T-helper 9 cell (primary cell): ENCODE measurements around the gene PHKB.
"Not testable (repeated sequence)": the region's sequence is repeated elsewhere in the genome, so short reads cannot be mapped to it uniquely, and the experiment has no call there.

ENCODE experiments used
- DNase-seq: peaks from one replicate; pipeline ENCODE4 v3.0.0-alpha.2; 2020
- total RNA-seq, 2 donors: gene quantifications; one replicate each; lab custom pipeline; 2026; lab: John Stamatoyannopoulos, UW

The PHKB gene
- 38.4 to 44.3 reads per million in 2 donors for total RNA-seq

DNA sequence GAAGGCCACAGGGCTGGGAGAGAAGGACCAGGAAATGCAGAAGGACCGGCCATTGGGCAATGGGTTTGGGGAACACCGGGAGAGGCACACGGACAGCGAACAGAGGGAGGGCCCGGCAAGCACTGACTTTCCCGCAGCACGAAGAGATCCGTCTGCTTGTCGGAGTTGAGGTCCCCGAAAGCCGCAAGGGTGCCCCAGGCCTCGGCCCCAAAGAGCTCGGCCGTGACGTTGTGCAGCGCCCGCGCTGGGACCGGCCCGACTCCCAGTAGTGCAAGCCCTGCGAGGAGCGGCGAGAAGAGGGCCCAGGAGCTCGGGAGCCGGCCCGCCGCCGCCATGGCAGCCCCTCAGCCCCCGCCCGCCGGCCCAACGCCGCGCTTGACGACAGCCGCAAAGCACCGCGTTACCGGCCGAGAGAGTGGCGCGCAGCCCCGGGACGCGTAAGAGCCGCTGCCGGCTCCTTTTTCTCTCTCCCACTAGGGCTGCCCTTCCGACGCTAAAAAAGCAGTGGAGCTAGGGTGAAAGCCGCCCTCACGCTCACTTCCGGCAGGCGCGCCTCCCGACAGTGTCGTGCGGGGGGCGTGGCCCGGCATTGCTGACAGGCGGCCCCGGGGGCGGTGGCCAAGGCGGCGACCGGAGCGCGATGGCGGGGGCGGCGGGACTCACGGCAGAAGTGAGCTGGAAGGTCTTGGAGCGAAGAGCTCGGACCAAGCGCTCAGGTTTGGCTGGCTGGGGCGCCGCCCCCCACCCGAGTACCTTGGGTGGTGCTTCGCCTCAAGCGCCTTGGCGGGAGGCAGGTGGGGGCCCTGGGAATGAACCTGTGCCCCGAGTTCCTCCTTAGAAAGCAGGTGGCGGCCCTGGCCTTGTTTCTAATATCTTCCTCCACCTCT lies at the start of gene PHKB, which contains the start of gene ITFG1:
Gene PHKB, plus strand, starts transcription at position 621 of the 887 bp plus-strand sequence. Its CDS starts 20 bp downstream, at position 641.
Gene ITFG1, minus strand, starts transcription at position 353 of the 887 bp plus-strand sequence. Its CDS starts 18 bp downstream, at position 335.
- peak; percentile 95 for DNase-seq

DNA sequence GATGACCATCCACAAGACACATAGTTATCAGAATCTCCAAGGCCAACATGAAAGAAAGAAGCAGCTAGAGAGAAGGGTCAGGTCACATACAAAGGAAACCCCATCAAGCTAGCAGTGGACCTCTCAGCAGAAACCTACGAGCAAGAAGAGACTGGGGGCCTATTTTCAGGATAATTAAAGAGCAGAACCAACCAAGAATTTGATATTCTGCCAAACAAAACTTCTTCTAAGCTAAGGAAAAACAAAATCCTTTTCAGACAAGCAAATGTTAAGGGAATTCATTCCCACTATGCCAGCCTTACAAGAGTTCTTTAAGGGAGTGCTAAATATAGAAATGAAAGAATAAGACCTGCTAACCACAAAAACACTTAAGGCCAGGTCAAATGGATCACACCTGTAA lies 48.1 kb upstream of the PHKB start:
- DNase-seq: no peak

DNA sequence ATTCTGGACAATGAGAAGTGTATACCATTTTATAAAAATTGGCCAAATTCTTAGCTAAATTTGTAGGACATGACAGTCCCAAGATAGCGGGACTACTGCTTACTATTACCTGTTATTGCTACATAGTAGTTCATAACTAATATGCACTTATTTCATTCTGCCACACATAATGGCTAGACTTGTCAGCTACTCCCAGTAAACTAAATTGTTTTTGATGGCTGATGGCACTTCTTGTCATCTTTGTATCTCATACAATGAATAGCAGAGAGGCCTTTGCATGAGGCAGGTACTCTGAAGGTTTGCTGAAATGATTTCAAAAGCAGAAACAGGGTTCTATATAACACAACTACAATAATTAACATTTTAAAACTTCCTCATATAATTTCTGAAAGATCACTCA lies 44.3 kb upstream of the PHKB start:
- no peak for DNase-seq

DNA sequence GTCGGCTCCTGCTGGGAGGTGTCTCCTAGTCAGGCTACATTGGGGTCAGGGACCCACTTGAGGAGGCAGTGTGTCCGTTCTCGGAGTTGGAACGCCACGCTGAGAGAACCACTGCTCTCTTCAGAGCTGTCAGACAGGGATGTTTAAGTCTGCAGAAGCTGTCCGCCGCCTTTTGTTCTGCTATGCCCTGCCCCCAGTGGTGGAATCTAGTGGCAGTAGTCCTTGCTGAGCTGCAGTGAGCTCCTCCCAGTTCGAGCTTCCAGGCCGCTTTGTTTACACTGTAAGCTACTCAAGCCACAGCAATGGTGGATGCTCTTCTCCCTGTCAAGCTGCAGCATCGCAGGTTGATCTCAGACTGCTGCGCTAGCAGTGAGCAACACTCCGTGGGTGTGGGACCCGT lies 36.3 kb upstream of the PHKB start:
- no peak for DNase-seq

DNA sequence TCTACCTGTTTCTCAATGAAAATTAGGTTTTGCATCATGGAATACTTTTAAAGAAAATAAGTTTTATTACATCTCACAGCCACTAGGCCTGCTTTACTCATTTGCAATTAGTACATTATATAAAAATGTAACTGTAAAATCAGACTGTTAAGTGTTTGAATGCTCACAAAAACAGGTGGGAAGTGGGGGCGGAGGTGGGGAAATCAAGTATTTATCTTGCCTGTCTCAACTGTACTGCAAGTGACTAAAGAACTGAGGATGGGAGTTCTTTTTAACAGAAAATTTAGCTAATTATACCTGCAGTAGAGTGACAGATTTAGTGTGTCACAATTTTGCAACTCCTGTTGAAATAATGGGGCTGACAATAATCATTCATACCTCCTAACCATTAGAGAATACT lies 34.3 kb upstream of the PHKB start:
- no peak for DNase-seq

DNA sequence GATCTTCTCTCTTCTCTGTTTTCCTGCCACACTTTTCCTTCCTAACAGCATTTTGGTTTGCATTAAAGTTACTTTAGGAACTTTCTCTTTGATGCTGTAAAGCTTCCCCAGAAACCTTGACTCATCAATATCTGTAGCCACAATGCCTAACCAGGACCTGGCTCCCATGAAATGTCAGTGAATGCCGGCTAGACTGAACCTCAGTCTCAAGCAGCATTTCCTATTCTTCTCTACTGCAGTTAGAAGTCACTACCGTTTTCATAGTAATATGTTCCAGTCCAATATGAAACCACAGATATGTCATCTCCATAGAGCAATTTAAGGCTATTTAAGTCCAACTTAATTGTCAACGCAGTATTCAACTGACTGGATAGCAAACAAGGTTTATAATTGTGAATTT lies 29.2 kb upstream of the PHKB start:
- no peak for DNase-seq

DNA sequence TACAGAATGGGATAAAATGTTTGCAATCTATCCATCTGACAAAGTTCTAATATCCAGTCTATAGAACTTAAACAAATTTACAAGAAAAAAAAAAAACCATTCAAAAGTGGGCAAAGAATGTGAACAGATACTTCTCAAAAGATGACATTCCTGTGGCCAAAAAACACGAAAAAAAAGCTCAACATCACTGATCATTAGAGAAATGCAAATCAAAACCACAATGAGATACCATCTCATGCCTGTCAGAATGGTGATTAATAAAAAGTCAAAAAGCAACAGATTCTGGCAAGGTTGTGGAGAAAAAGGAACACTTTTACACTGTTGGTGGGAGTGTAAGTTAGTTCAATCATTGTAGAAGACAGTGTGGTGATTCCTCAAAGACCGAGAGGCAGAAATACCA lies 26.9 kb upstream of the PHKB start:
- not testable (repeated sequence) for DNase-seq

DNA sequence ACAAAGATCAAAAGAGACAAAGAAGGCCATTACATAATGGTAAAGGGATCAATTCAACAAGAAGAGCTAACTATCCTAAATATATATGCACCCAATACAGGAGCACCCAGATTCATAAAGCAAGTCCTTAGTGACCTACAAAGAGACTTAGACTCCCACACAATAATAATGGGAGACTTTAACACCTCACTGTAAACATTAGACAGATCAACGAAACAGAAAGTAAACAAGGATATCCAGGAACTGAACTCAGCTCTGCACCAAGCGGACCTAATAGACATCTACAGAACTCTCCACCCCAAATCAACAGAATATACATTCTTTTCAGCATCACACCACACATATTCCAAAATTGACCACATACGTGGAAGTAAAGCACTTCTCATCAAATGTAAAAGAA lies 21.1 kb upstream of the PHKB start:
- DNase-seq: not testable (repeated sequence)

DNA sequence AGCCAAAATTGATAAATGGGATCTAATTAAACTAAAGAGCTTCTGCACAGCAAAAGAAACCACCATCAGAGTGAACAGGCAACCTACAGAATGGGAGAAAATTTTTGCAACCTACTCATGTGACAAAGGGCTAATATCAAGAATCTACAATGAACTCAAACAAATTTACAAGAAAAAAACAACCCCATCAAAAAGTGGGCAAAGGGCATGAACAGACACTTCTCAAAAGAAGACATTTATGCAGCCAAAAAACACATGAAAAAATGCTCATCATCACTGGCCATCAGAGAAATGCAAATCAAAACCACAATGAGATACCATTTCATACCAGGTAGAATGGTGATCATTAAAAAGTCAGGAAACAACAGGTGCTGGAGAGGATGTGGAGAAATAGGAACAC lies 18.2 kb upstream of the PHKB start:
- DNase-seq: not testable (repeated sequence)

DNA sequence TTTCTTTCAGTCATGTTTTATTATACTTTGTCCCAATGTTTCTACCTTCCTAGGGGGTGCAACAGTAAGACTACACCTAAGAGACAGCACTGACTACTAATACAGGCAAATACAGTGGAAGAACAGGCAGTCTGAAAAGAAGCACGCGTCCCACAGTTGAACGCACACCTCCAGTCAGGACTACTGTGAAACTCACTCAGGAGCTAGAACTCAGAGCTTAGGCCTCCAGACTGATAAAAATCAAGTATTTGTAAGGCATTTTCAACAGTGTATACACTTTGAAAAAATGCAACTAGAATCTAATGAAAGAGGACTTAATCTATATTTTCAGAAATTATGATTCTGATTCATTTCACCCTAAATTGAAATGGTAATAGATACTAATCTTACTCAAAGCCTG lies 14.7 kb upstream of the PHKB start:
- DNase-seq: no peak

DNA sequence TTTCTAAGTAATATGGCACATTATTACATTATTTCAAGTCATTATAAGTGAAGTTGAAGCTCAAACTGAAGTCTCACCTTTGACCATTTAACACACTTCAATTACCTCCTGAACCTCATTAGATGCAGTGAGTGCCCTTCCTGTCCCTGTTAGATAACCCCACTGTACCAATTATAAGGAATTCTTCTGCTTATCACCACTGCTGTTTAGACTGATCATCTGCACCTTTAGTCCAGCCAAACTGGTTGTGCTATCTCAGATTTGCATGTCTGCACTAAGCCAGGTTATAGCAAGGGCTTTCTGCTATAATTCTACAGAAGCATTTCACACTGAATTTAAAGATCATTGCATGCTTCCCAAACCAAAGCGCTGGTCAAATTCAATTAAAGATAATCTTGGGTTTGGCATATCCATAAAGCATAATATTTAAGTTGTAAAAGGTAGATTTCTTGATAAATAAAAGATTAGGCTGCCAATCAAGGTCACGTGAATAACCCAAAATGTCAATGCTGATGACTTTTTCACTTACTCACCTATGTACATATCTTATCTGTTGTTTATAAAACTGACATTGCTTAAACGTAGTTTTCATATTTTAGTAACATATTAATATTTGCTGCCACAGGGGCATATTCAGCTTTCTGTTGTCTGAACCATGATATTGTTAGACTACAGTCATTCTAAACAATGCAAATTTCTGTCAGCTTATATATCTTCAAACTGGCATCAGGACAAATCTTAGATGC lies 12.1 kb upstream of the PHKB start:
- DNase-seq: no peak

DNA sequence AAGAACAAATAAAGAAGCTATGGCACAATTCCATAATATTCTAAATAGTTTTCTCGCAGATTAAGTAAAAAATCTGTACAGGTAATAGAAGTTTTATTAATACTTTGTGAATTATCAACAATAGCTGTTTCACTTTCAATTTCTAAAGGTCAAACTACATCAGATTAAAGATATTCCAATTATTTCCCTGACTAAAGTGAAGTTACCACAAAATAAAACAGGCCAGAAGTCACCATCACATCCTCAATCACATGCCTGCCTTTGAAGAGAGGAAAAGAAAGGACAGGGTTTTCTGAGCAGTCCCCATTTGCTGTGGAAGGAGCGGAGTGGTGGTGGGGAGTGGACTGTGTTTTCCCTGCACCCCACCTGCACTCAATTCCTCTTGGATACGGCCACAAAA lies 11.3 kb upstream of the PHKB start:
- no peak for DNase-seq

DNA sequence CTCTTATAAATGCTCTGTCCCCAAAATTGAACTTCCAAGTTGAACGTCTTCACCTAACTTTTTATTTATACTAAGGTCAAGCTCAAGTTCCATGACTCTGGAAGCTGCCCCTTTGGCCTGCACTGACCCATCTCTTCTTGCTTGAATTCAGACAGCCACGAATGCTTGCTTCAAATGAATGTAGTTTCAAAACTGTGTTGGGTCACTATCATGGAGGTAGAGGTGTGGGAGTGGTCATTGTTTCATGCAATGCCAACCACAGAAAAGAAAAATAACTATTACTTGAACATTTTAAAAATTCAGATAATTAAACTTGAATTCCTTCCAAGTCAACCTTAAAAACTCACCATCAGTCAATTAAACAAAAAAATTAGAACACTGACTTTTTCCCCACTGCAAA lies 2.8 kb upstream of the PHKB start:
- no peak for DNase-seq

DNA sequence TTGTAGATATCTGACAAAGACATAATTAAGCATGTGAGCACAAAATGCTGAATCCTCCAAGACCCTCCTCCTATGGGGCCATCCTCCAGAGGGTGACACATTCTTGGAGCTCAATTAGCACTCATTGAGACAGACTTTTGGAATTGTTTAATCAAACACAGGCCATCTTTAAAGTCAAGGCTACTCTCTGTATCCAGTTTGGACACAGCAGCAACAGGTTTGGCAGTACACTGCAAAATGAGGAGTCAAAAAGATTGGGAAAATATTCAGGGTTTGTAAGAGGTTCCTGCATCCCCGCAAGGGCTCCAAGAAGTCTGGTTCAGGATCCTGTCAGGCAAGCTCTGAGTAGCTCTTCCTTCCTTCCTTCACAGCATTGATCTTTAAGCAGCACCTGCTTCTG lies 1.5 kb upstream of the PHKB start:
- no peak for DNase-seq

DNA sequence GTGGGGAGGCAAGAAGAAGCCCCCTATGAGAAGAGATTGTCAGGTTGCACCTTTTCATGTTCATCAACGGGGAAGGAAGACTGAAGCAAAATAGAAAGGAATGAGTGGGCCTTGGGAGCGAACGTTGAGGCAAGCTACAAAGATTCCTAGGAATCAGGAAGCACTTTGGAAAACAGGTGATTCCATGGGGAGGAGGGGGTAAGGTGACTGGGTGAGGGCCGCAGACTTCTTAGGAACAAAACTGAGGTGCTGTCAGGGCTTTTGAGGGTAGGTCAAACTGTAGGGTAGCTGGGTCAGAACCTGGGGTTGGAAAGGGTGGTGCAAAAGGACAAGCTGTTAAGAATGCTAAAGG lies 796 bp upstream of the PHKB start:
- no peak for DNase-seq

DNA sequence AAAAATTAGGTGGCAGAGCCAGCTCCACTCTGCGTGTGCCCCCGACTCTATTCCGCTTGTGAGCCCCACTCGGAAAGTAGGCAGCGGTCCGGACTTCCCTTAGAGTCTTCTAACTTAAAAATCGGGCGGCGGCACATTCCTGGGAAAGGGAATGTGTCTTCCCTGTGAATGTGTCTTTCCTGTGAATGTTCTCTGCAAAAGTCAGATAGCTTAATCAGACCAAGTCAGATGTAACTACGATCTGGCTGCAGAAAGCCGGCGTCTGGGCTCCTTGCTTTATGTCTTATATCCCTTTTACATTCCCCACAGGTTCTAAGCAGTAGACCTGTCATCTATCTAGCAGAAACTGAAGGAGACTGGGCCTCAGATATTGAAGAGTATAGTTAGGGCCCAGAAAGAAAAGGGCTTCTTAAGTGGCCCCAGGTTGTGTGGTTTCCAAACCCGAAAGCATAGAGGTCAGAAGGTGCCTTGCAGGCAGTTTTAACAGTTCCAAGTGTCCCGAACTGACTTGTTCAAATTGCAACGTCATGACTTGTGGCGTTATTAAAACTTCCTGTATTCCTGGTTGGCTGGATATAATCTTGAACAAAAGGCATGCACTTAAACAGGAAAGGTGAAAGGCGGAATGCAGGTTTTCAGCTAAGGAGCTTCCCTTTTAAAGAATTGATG lies 601 bp downstream of the PHKB start:
- DNase-seq: no peak

DNA sequence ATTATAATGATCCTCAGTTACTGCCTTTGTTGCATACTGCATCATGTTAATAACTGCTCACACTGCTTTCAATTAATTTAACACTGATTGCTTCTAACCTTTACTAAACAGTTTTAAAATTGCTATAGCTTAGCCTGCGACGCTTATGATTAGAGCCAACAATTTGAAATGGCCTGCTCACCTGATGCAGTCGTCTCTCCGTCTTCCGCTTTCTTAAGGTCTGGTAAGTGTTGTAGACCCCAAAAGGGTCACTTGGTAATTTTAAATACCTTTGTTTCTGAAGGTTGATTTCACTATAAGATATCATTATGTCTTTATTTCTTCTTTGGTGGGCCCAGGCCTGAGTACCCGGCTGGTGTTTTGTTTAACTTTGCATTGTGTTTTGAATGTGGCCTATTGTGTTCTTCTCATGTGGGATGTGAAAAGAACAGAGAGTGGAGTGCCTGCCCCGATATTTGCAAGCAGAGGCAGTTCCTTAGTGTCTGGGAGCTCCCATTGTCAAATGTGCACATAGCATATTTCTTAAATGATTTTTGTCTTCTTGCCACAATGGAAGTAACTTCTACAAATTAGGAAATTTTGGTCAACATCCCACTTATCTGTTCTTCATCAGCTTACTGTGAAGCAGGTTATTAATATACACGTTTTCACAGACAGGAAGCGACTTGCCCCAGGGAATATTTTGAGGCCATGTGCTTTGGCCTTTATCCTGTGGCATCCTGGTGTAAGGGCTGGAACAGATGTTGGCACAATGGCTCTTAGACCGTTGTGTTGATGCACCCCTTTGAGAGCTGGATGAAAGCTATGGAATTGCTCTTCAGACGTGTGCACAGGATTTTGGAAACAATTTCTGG lies 2.9 kb downstream of the PHKB start:
- DNase-seq: no peak

DNA sequence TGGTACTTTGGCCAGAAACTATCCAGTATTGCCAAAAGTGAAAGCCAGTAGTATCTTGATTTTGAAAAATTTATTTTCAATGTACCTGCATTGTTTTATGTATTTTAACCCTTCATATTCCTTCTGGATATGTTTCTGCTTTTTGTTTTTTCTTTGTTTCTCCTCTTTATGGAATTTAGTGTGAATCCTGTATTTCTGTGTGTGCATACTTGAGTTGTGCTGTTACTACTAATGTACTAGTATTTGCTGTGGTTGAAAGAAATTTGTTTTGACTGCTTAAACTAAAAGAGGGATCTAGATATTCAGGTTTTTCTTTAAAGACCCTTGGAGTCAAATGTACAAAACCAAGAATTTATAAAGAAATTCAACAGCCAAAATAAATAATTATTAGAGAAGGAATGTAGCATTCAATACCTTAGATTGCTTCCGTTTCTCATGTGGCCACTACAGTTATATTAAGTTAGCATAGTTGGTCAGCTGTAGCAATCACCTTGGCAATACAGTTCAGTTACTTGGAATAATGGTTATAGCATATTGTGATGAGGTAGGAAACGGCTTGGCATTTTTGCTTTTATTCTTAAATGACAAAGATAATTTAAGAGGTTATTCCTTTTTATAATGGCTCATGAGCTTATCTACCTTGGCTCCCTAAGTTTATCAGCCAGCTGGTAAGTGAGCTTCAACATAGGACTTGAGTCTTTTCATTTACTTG lies 4.9 kb downstream of the PHKB start:
- no peak for DNase-seq

DNA sequence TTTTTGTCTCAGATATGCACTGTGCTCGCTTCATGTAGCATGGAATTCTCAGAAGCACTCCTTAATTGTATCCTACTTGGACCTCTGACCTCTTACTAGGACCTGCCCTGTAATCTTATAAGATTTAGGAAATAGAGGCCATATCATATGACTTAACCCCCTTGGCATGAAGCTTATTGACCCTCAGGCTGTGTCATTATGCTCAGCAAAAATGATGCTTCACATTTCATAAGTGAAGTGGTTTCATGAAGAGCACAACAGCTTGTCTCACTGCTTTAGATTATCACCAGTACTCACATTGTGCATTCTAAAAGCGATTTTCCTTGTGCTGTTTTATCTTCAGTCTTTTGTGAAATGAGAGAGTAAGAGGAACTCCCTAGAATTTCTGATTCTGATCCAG lies 6.4 kb downstream of the PHKB start:
- no peak for DNase-seq

DNA sequence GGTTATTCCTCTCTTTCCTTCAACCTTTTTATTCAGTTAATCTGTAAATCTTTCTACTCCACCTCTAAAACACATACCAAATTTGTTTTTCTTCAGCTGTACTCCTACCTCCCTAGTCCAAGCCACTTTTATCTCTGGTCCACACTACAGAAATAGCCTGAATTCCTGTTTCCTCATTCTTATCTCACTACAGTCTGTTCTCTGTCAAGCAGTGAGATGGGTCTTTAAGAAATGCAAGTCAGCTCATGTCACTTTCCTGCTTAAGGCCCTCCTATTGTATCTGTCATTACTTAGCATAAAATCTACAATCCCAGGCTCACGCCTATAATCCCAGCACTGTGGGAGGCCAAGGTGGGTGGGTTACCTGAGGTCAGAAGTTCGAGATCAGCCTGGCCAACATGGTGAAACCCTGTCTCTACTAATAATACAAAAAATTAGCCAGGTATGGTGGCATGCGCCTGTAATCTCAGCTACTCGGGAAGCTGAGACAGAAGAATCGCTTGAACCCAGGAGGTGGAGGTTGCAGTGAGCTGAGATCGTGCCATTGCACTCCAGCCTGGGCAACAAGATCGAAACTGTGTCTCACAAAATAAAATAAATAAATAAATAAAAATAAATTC lies 7.0 kb downstream of the PHKB start:
- DNase-seq: not testable (repeated sequence)

DNA sequence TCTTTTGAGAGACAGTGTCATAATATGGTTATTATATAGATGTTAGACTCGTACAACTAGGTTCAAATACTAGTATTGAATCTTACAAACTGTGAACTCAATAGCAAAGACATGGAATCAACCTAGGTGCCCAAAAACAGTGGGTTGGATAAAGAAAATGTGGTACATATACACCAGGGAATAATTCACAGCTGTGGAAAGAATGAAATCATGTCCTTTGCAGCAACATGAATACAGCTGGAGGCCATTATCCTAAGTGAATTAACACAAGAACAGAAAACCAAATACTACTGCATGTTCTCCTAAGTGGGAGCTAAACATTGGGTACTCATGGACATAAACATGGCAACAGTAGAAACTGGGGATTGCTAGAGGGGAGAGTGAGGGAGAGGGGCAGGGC lies 8.1 kb downstream of the PHKB start:
- DNase-seq: no peak
